ENCODE measurements around the gene STK36.

Gene STK36, protein sequence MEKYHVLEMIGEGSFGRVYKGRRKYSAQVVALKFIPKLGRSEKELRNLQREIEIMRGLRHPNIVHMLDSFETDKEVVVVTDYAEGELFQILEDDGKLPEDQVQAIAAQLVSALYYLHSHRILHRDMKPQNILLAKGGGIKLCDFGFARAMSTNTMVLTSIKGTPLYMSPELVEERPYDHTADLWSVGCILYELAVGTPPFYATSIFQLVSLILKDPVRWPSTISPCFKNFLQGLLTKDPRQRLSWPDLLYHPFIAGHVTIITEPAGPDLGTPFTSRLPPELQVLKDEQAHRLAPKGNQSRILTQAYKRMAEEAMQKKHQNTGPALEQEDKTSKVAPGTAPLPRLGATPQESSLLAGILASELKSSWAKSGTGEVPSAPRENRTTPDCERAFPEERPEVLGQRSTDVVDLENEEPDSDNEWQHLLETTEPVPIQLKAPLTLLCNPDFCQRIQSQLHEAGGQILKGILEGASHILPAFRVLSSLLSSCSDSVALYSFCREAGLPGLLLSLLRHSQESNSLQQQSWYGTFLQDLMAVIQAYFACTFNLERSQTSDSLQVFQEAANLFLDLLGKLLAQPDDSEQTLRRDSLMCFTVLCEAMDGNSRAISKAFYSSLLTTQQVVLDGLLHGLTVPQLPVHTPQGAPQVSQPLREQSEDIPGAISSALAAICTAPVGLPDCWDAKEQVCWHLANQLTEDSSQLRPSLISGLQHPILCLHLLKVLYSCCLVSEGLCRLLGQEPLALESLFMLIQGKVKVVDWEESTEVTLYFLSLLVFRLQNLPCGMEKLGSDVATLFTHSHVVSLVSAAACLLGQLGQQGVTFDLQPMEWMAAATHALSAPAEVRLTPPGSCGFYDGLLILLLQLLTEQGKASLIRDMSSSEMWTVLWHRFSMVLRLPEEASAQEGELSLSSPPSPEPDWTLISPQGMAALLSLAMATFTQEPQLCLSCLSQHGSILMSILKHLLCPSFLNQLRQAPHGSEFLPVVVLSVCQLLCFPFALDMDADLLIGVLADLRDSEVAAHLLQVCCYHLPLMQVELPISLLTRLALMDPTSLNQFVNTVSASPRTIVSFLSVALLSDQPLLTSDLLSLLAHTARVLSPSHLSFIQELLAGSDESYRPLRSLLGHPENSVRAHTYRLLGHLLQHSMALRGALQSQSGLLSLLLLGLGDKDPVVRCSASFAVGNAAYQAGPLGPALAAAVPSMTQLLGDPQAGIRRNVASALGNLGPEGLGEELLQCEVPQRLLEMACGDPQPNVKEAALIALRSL (N-terminal part only)

DNA sequence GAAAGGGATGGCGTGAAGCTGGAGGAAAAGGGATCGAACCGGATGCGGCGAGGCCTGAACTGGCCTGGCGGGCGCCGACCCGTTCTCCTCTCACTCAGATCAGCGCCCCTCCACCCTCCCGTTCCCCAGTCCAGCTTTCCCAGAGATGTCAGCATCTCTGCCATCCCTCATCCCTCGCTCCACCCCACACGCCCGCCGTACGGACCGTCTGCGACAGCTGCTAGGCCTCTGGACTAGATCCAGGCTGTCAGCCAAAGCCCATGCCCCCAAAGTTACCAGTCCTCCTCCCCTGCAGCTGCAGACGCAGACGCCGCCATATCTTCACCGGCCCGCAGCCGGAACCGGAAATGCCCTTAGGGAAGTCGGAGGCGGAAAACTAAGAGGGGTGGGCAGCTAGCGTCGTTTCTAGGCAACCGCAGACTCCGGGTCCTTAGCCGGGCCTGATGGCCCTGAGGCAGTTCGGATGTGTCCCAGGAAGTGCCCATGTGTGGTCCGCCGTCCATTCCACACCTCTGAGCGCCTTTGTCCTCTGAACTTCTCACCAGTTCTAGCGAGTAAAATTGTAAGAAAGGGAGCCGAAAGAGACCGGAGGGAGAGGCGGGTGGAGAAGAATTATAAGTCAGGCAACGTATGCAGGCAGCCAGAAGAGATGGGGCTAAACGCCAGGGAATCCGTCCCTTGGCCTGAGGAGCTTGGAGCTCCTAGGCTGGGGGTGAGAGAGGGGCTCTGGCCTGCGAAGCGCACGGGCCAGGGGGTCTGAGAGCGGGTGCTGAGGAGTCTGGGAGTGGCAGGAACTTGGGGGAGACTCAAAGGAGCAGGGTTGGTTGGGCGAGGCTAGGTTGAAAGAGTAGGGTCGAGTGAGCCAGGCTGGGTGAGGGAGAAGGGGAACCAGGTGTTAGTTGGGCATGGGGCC, at the start of gene STK36, which contains the start of gene RNF25:
Gene STK36 (plus strand): TSS at position 433 of the 913 bp plus-strand sequence. CDS start 744 bp downstream, outside the sequence.
Gene RNF25 (minus strand): TSS at position 349 of the 913 bp plus-strand sequence. CDS start 32 bp downstream, at position 317.
- DNase-seq (ENCODE audit: low read depth in 3 of 3), result peak; percentile 67 to 80 (median 73)

DNA sequence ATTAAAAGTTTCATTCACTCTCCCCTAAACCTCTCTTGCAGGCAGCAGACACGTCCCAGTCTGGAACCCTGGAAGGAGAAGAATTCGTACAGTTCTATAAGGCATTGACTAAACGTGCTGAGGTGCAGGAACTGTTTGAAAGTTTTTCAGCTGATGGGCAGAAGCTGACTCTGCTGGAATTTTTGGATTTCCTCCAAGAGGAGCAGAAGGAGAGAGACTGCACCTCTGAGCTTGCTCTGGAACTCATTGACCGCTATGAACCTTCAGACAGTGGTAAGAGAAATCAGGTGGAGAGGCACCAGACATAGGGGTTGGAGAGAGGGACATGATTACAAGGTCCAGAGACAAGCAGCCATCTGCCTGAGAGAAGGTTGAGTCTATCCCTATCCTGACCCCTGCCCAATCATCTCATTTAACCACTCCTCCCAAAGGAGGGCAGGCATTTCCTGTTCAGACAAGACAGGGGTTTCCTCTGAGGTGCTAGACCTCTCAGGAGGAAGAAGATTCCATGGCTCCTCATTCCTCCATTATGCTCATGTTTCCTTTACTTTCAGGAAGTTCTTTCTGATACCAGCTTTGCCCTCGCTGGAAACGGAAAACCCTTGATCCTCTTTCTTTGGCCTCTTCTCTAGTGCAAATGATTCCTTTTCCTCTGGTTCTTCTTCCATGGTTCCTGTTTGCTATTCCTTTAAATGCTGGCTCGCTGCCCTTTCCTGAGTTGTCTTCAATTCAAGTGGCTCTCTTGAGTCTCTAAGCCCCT, 49.1 kb upstream of the STK36 start:
- no peak for DNase-seq (ENCODE audit: low read depth in 3 of 3)

DNA sequence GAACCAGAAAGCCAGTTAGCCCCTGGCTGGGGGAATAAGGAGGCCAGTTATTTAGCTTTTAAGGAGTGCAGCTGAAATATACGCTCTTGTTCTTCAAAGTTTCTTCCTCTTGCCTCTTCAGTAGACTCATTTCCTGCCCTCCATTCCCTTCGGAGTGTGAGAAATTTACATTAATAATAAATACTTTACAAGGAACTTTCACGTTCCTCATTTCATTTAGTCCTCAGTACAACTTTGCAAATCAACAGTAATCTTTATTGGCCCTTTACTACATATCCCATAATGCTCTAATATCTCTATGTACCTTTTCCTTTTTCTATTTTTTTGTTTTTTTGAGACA, 48.5 kb upstream of the STK36 start:
- no peak for DNase-seq (ENCODE audit: low read depth in 3 of 3)

DNA sequence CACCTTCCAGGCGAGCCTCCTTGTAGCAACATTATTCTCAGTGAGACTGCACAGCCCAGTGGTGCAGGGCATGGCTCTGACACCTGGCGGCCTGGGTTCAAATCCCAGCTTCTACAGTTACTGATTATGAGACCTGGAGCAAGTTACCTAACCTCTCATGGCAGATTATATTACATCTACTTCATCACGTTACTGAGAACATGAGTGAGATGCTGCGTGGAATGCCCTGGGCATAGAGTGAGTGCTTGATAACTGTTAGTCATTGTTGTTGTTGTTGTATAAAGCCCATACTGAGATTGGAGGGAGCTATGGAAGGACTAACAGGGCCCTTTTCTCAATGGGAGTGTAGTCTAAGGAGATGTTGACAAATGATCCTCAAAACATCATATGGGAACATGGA, 45.5 kb upstream of the STK36 start:
- DNase-seq (ENCODE audit: low read depth in 3 of 3), result no peak

DNA sequence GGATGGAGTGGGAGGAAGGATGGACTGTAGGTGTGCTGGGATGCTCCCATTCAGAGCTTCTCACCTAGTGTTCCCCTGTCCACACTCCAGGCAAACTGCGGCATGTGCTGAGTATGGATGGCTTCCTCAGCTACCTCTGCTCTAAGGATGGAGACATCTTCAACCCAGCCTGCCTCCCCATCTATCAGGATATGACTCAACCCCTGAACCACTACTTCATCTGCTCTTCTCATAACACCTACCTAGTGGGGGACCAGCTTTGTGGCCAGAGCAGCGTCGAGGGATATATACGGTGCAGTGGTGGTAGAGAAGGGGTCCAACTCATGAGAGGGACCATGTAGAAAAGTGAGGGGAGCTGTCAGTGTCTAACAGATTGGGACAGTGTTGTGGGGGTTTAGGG, 43.9 kb upstream of the STK36 start:
- no peak for DNase-seq (ENCODE audit: low read depth in 3 of 3)

DNA sequence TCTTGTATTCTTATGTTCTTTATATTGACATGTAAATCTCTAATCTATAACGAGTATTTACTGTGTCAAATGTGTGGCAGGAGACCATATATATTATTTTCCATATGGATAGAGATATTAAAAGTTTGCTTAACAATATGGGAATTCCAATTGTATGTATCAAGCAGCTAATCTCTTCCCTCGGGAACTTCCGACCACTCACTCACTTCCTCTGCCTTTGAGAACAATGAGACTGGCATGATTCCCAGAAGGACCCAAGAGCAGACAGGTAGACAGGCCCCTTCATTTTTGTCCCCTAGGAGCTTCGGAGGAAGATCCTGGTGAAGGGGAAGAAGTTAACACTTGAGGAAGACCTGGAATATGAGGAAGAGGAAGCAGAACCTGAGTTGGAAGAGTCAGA, 40.0 kb upstream of the STK36 start:
- DNase-seq (ENCODE audit: low read depth in 3 of 3), result no peak

DNA sequence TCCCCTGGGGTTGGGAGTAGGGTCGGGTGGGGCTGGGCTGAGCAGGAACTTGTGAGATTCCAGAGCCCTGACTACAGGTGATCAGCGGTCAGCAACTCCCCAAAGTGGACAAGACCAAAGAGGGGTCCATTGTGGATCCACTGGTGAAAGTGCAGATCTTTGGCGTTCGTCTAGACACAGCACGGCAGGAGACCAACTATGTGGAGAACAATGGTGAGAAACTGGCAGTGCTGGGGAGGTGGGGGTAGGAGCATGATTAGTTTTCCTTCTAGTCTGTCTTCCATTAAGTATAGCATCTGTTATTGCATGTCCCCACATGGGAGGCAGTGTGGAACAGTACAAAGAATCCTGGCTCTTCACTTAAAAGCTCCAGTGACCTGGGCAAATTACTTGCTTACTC, 36.2 kb upstream of the STK36 start:
- DNase-seq (ENCODE audit: low read depth in 3 of 3), result no peak

DNA sequence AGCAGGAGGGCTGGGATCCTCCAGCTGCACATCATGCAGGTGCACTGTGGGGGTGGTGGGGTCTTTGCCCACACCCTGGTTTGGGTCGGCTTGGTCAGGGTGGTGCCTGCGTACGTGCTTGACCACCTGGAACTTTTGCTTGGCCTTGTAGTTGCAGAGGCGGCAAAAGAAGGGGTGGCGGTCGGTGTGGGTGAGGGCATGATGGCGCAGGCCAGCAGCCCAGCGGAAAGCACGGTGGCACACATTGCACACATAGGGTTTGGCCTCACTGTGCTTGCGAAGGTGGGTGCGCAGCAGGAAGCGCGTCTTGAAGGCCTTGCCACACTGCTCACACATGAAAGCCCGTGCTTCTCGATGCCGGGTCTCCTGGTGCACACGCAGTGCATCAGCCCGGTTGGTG, 33.5 kb upstream of the STK36 start:
- DNase-seq (ENCODE audit: low read depth in 3 of 3), result no peak

DNA sequence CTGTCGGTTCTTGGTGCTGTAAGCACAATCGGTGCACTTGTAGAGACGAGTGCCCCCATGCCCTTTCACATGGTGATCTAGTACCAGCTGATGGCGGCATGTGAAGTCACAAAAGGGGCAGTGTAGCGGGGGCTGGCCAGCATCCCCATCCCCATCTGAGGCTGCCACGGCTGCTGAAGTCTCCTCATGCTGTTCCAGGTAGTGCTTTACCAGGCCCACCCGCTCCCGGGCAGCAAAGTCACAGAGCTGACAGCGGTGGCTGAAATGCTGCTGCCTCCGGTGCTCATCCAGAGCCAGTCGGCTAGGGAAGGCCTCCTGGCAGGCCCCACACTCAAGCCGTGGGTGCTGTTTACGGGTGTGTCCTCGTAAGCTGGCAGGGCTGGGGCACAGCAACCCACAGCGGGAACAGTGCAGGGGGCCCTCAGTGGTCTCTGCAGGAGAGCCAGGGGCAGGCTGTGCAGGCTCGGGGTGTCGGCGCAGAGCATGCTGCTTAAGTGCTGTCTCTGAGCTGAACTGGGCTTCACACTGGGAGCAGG, 29.7 kb upstream of the STK36 start:
- no peak for DNase-seq (ENCODE audit: low read depth in 3 of 3)

DNA sequence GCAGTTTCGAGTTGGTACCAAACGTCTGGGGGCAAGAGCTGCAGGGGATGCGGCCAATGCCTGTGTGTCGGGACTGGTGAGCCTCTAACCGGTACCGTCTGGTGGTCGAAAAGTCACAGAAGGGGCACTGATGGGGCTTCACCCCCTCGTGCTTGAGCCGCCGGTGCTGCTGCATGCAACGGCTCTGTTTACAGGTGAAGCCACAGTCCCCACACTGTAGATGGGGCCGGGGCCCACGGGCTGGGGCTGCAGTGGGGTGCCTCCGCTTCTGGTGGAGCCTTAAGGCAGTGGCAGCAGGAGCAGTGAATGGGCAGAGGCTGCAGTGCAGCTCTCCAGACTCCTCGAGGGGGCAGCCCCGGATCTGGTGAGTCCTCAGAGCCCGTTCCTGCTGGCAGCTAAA, 29.1 kb upstream of the STK36 start:
- no peak for DNase-seq (ENCODE audit: low read depth in 3 of 3)

DNA sequence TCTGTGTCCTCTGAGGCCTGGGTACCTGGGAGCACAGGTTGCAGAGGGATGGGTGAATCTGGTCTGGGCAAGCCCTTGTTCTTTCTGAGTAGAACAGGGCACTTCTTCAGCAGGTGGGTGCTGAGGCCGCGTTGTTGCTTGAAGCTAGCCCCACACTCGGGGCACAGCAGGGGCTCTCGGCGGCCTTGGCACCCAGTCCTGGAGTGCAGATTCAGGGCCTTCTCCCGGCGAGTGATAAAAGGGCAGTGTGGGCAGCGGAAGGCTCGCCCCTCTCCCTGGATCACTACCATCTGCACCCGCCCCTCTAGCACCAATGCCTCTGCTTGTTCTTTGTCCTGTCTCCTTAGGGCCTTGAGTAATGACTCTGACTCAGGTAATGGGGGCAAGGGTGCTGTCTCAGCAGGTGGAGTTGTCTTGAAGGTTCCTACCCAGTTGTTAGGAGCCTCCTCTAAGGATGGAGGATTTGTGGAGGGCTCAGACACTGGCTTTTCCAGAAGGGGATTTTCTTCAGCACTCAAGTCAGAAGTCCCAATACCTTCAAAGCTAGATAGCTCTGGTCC, 28.1 kb upstream of the STK36 start:
- DNase-seq (ENCODE audit: low read depth in 3 of 3), result no peak

DNA sequence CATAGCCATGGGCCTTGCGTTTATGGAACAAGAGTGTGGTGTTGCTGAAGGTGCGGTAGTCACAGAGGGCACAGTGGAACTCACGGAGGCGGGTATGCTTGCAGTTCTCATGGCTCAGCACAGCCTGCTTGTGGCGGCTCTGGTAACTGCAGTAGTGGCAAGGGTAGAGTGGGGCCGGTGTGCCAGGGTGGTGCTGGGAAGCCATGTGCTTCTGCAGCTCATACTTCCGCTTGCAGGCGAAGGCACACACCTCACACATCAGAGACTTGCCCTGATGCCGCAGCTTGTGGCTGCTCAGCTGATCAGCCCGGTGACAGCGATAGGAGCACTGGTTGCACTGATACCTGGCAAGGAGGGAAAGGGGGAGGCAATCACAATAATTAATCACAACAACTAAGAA, 27.2 kb upstream of the STK36 start:
- DNase-seq (ENCODE audit: low read depth in 3 of 3), result no peak

DNA sequence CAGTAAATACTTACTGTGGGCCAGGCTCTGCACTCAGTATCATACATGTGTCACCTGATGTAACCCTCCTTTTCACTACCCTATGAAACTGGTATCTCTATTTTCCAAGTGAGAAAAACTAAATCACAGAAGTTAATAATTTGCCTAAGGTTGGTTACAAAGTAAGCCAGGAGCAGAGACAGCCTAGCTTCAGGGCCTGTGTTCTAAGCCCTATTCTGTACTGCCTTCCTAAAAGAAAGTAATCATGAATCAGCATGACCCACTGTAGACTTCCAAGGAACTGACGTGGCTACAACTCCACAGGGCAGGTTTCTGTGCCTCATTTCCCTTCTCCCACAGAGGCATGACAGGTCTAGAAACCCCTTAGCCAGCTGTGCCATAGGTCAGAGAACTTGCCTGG, 26.8 kb upstream of the STK36 start:
- no peak for DNase-seq (ENCODE audit: low read depth in 3 of 3)

DNA sequence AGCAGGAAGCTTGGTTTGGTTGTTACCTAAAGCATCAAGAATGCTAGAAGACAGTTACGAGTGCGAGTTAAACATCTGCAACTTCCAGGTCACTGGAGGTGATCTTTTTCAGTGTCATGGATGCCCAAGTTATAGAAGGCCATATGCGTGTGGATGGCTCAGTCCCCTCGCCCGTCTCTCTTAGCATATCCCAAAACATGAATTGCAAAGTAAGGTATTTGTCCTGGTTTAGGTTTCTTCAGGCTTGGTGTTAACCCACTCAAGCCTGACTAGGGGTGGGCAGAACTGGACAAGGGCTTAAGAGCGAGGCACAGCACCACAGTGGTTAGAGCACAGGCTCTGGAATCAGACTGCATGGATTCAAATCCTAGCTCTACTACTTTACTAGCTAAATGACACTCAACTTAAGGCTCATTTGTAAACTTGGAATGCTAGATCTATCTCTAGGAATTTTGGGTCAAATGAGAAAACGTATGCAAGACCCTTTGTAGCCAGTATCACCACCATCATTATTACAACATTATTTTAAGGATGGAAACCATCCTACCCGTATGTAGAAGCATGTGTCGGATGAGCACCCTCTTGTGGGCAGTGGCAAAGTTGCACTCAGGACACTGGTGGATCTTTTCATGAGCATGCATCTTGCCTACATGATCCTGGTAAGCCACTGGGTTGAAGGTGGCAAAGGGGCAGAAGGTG, 23.6 kb upstream of the STK36 start:
- peak in 2 of 3 donors; percentile 25 to 26 for DNase-seq (ENCODE audit: low read depth in 3 of 3)

DNA sequence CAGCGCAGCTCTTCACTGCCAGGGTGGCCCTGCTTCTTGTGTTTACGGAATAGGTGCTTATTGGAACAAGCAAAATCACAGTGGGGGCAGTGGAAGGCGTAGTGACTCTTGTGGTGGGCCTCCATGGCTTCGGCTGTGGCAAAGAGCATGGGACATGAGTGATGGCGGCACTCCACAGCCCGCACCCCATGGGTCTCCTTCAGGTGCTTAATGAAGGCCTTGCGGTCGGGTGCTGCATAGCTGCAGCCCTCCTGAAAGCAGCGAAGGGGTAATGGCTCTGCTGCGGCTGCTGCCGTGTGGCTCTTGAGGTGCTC, 23.1 kb upstream of the STK36 start:
- no peak for DNase-seq (ENCODE audit: low read depth in 3 of 3)

DNA sequence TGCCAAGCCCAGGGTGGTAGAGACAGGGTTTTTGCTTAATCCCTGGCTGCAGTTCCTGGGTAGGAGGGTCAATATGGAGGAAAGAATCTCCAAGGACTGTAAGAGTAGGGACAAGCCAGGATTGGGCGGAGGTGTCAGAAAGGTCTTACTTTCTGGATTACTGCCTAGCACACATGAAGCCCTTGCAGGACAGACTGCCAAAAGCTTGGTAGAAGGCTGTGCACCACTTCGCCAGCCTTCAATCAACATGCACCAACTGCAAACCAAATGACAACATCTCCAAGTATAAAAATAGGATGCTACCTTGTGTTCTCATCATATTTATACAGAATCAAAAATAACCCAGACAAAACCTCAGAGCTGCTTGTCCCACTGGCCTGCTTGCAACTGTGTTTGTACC, 16.1 kb upstream of the STK36 start:
- DNase-seq (ENCODE audit: low read depth in 3 of 3), result no peak

DNA sequence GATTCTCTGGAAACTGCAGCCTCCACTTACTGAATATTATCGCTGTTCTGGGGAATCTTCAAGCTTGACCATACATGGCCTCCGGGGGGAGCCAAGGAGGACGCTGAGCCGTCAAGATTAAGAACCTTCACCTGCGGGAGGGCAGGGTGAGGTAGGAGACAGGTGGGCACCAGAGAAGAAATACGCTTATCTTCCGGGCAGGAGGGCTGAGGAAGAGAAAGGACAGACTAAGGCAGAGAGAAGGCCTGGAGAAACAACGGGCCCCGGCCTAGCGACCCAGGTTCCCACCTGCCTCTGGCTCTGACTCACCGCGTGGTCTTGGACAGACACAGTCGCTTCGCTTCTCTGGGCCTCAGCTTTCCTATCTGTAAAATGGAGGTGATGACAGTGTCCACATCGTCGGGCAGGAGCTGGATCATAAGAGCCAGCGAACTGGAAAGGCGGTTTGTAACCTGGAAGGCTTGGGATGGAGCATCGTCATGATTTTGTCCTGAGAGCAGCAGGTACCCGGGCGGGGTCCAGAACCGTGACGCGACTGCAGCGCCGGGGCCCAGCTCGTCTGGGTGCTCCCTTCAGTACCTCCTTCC, 13.1 kb upstream of the STK36 start:
- DNase-seq (ENCODE audit: low read depth in 3 of 3), result peak in 2 of 3 donors; percentile 26 to 42

DNA sequence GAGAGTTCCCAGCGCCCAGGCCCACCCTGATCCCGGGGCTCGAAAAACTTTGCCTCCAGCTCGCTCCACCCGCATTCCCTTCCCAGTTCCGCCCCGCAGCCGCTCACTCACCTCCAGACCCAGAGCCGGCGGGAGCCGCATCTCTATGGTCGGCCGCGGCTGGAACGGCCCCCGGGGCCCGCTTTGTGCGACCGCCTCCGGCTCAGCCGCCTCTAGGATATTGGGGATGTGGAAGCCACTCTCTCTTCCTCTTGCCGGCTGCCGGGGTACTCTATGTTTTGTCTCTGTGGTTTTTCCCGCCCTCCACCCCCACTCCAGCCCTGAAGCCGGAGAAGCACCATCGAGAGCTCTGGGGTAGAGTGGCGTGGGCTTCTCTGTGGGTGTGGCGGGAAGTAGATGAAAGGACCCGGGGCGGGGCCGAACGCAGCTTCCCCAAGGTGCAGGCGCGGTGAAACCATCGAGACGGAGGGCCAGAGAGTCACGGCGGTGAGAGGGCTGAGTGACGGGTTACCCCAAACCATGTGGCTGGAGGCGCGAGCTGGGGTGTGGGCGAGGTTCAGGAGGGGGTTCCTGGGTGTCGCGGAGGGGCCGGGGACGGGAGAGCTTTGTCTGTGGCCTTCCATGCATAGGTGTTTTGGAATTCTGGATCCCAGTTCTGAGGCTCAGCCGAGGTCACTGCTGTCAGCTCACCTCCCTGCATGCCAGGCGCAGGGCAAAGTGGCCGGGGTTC, 12.5 kb upstream of the STK36 start, which contains the start of the genes BCS1L and ZNF142:
Gene BCS1L (plus strand): TSS at position 426 of the 730 bp plus-strand sequence. CDS start 1,305 bp downstream, outside the sequence.
Gene ZNF142 (minus strand): TSS at position 366 of the 730 bp plus-strand sequence. CDS start 3,194 bp downstream, outside the sequence.
- peak; percentile 88 to 96 (median 93) for DNase-seq (ENCODE audit: low read depth in 3 of 3)

All from stimulated activated CD4-positive, alpha-beta T cell treated with anti-CD3 and anti-CD28 coated beads, TNF-alpha, amount 100 ng/mL, for 48 hours (primary cell).